Osteocyte (in vitro differentiated cells): ENCODE data around the gene ERP44. TPM values are rescaled to one million over a fixed set of nuclear protein-coding genes. Genes with fewer than 3 reads are reported as not detected.
A peak's percentile ranks its signal among the peaks of the same experiment; 100 is the strongest.
"Not testable (repeated sequence)": the region's sequence is repeated elsewhere in the genome, so short reads cannot be mapped to it uniquely, and the experiment has no call there.

Source experiments
- DNase-seq: peaks from one replicate; pipeline ENCODE4 v3.0.0; 2021; ENCODE audit warnings: mixed read lengths; ENCODE audit not compliant: unreplicated experiment; ENCODE audit errors: extremely low spot score
- H3K27ac Mint-ChIP-seq: one replicate; pipeline ENCODE4 v1.8.0; 2021; ENCODE audit warnings: mild to moderate bottlenecking, mixed read lengths; ENCODE audit not compliant: unreplicated experiment
- H3K27me3 Mint-ChIP-seq: one replicate; pipeline ENCODE4 v1.8.0; 2021; ENCODE audit warnings: mixed read lengths; ENCODE audit not compliant: unreplicated experiment
- H3K36me3 Mint-ChIP-seq: one replicate; pipeline ENCODE4 v1.8.0; 2021; ENCODE audit warnings: mixed read lengths; ENCODE audit not compliant: unreplicated experiment
- H3K4me1 Mint-ChIP-seq: one replicate; pipeline ENCODE4 v1.8.0; 2021; ENCODE audit warnings: mixed read lengths; ENCODE audit not compliant: unreplicated experiment
- H3K4me3 Mint-ChIP-seq: one replicate; pipeline ENCODE4 v1.8.0; 2021; ENCODE audit warnings: mild to moderate bottlenecking, moderate library complexity, mixed read lengths; ENCODE audit not compliant: unreplicated experiment
- H3K9me3 Mint-ChIP-seq: one replicate; pipeline ENCODE4 v1.8.0; 2021; ENCODE audit warnings: mixed read lengths; ENCODE audit not compliant: unreplicated experiment
- total RNA-seq: library from RNA; stranded (reverse); gene quantifications from 2 replicates; pipeline ENCODE4 v1.2.1, GENCODE V29; 2021
- TF ChIP-seq, protein P1 (sequence below): fragments of 200-600 bp; sonication (generic); IDR thresholded peaks from 2 replicates; pipeline ENCODE4 v1.5.0; 2021; ENCODE audit warnings: antibody characterized with exemption, mild to moderate bottlenecking, moderate library complexity

The ERP44 gene
- total RNA-seq, 1 donor from 2014 or later: 24.7 TPM

DNA sequence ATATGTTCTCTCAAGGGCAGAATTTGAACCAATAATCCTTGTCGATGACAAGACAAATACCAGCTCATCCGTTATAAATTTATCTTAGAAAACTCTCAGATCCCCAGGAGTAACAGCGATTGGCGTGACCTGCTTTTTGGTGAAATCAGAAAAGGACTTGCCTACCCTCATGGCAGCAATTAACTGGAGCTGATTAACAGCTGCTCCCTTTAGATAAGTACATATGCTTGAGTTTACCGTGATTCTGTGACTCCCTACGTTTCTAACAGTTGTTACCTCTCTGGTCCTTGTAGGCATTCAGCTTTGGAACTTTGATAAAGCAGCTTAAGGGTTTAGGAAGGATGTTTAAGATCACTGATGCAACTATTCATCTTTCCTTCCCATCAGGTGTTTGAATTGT is 2.8 kb upstream of the ERP44 start:
- Mint-ChIP-seq H3K27ac (no peak overlapping the region), H3K27me3 (no peaks in the 10 kb centered on the region), H3K36me3 (peaks cover 8% of the 10 kb centered on the region), H3K4me1 (peaks cover 20% of the 10 kb centered on the region), H3K4me3 (no peak overlapping the region), H3K9me3 (no peaks in the 10 kb centered on the region)
- DNase-seq: no peak
- TF ChIP-seq, protein P1, sequence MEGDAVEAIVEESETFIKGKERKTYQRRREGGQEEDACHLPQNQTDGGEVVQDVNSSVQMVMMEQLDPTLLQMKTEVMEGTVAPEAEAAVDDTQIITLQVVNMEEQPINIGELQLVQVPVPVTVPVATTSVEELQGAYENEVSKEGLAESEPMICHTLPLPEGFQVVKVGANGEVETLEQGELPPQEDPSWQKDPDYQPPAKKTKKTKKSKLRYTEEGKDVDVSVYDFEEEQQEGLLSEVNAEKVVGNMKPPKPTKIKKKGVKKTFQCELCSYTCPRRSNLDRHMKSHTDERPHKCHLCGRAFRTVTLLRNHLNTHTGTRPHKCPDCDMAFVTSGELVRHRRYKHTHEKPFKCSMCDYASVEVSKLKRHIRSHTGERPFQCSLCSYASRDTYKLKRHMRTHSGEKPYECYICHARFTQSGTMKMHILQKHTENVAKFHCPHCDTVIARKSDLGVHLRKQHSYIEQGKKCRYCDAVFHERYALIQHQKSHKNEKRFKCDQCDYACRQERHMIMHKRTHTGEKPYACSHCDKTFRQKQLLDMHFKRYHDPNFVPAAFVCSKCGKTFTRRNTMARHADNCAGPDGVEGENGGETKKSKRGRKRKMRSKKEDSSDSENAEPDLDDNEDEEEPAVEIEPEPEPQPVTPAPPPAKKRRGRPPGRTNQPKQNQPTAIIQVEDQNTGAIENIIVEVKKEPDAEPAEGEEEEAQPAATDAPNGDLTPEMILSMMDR: no peak

DNA sequence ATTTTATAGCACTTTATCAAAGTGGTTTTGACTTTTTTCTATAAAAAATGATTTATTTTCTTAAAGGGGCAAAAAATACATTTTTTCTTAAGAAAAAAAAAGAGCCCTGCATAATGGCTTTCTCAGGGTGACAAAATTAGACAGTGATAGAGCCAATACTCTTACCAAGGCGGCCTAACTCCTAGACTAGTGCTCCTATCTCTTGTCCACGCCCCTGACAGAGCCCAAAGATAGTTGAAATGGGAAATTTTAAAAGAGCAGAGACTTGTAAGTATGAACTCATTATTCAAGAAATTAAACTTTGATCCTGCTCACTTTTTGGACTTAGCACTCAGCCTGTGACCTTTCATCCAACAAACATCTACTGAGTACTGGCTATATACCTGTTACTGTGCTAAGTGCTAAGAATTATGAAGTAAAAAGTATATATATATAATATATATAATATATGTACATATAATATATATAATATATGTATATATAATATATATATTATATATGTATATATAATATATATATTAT is 1.4 kb upstream of the ERP44 start:
- no peaks in the 10 kb centered on the region for H3K27me3 Mint-ChIP-seq
- peaks cover 22% of the 10 kb centered on the region for H3K4me1 Mint-ChIP-seq
- peak overlapping the region; percentile 99 for H3K27ac Mint-ChIP-seq
- TF ChIP-seq, protein P1: no peak
- DNase-seq: no peak
- no peaks in the 10 kb centered on the region for H3K9me3 Mint-ChIP-seq
- H3K36me3 Mint-ChIP-seq: peaks cover 8% of the 10 kb centered on the region
- peak overlapping the region; percentile 100 for H3K4me3 Mint-ChIP-seq

DNA sequence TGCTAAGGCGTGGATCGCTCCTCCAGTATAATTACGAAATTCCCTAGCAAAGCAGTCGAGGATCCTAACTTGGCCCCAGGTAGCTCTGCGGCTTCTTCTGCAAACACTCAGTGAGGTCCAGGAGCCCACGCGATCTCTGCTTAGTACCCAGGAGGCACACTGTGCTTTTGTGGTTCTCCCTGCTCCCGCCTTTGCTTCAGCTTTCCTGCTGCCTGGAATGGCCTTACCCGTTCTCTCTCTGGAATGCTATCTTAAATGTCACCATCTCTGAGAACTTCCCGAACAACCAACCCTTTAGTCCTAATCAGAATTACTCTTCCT is 882 bp upstream of the ERP44 start:
- Mint-ChIP-seq H3K4me3 (peak overlapping the region; percentile 100), H3K4me1 (peaks cover 22% of the 10 kb centered on the region), H3K9me3 (no peaks in the 10 kb centered on the region), H3K27me3 (no peaks in the 10 kb centered on the region), H3K27ac (peak overlapping the region; percentile 99), H3K36me3 (peaks cover 6% of the 10 kb centered on the region)
- TF ChIP-seq, protein P1: no peak
- DNase-seq: no peak

DNA sequence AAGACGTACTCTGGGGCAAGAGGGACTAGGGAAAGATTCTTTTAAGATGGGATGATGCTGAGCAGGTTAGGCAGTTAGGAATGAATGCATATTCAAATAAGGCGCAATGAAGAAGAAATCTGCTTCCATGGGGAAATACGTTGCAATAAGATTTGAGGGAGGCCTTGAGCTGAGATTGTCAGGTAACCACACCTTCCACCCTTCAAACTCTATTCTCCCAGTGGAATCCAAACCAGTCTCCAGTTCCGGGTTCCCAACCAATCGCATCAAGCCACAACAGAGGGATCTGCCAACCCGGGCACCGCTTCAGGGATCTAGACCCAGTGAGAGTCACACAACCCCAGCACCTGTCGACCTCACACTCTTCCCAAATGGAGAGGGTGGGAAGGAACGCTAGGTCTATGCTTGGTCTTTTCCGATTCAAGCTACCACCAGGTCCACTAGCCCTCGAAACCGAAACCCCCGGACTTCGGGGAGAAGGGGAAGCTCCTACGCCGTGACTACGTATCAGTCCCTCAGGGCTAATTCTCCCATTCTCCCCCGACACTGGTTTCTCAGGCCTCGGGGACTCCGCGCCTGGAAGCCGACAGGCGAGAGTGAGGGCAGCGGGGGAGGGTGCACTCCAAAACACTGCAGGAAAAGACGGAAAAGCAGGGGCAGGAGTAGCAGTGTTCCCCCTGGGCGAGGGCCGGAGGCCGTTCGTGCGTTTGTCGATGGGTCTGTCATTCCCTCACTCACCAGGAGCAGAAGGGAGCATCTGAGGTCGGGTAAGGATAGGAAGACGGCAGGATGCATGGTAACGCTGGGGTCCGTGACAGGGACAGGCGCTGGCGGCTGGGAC is 534 bp downstream of the ERP44 start:
- Mint-ChIP-seq H3K27ac (peak overlapping the region; percentile 99), H3K4me1 (peaks cover 22% of the 10 kb centered on the region), H3K9me3 (no peaks in the 10 kb centered on the region), H3K36me3 (peaks cover 3% of the 10 kb centered on the region), H3K4me3 (peak overlapping the region; percentile 100), H3K27me3 (no peaks in the 10 kb centered on the region)
- TF ChIP-seq, protein P1: no peak
- DNase-seq: no peak

DNA sequence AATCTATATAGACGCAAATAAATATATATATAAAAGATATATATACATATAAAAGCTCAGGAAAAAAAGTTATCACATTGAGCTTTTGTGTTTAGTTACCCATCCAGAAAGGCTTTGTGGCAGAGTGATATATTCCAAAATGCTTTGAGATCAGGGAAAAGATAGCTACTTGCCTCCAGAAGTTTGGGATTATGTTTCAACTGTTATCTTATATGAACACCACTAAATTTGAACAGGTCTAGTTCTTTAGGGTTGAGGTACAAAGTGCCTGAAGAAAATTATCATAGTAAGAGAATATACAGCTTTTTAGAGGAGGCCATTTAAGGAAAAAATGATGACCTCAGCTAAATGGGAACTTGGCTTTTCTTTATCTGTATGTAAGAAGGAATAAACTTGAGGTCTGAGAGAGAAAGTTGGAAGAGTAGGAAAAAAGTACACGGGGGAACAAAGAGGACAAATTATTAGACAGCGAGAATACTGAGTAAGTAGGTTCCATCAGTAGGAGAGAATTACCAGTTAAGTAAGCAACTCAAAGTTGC is 2.4 kb downstream of the ERP44 start:
- no peak for DNase-seq
- peaks cover 22% of the 10 kb centered on the region for H3K4me1 Mint-ChIP-seq
- no peak overlapping the region for H3K27ac Mint-ChIP-seq
- no peaks in the 10 kb centered on the region for H3K27me3 Mint-ChIP-seq
- peaks cover 2% of the 10 kb centered on the region for H3K36me3 Mint-ChIP-seq
- H3K4me3 Mint-ChIP-seq: peak overlapping the region; percentile 8
- TF ChIP-seq, protein P1: no peak
- H3K9me3 Mint-ChIP-seq: no peaks in the 10 kb centered on the region

DNA sequence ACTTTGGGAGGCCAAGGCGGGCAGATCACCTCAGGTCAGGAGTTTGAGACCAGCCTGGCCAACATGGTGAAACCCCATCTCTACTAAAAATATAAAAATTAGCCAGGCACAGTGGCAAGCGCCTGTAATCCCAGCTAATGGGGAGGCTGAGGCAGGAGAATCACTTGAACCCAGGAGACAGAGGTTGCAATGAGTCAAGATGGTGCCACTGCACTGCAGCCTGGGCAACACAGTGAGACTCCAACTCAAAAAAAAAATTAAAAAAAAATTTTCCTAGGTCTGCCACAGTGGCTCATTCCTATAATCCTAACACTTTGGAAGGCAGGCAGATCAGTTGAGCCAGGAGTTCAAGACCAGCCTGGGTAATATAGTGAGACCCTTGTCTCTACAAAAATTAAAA is 4.4 kb downstream of the ERP44 start:
- not testable (repeated sequence) for DNase-seq, H3K27me3 Mint-ChIP-seq, H3K9me3 Mint-ChIP-seq, H3K27ac Mint-ChIP-seq, H3K36me3 Mint-ChIP-seq, H3K4me3 Mint-ChIP-seq
- peaks cover 23% of the 10 kb centered on the region for H3K4me1 Mint-ChIP-seq
